HUES6 (cell line): ENCODE measurements around the gene PPP1CA.
A peak's percentile ranks its signal among the peaks of the same experiment; 100 is the strongest.
"Not testable (repeated sequence)": the region's sequence is repeated elsewhere in the genome, so short reads cannot be mapped to it uniquely, and the experiment has no call there.

Experiments
- H3K27ac ChIP-seq: 2 replicates; pipeline ENCODE4 v1.7.0; 2013; ENCODE audit warnings: low read depth, mild to moderate bottlenecking, low read length, inconsistent platforms
- H3K27me3 ChIP-seq: 2 replicates; pipeline ENCODE4 v1.6.1; 2013; ENCODE audit warnings: low read length; ENCODE audit not compliant: control insufficient read depth, insufficient read depth
- H3K36me3 ChIP-seq: 2 replicates; pipeline ENCODE4 v1.6.1; 2013; ENCODE audit warnings: low read length; ENCODE audit not compliant: control insufficient read depth, insufficient read depth
- H3K4me1 ChIP-seq: 2 replicates; pipeline ENCODE4 v1.6.1; 2013; ENCODE audit warnings: low read length; ENCODE audit not compliant: control insufficient read depth, insufficient read depth
- H3K4me3 ChIP-seq: 2 replicates; pipeline ENCODE4 v1.5.1; 2013; ENCODE audit warnings: low read depth, low read length
- H3K9ac ChIP-seq: one replicate; pipeline ENCODE4 v1.6.1; 2013; ENCODE audit warnings: mild to moderate bottlenecking, low read length
- H3K9me3 ChIP-seq: 2 replicates; pipeline ENCODE4 v1.6.1; 2013; ENCODE audit warnings: low read depth, low read length; ENCODE audit not compliant: control insufficient read depth, insufficient read depth

The PPP1CA gene

GRCh38 chr11:67405688-67406339 lies 4.2 kb upstream of the PPP1CA start:
- H3K27ac ChIP-seq: no peak overlapping the region
- H3K36me3 ChIP-seq: no peaks in the 10 kb centered on the region
- no peak overlapping the region for H3K4me3 ChIP-seq
- H3K27me3 ChIP-seq: no peaks in the 10 kb centered on the region
- H3K9me3 ChIP-seq: no peaks in the 10 kb centered on the region
- H3K9ac ChIP-seq: no peak overlapping the region
- peaks cover 17% of the 10 kb centered on the region for H3K4me1 ChIP-seq

- Histone ChIP-seq H3K36me3 (peaks cover 4% of the 10 kb centered on the region; the same call in 1 of the 2 replicates), H3K4me1 (peaks cover 17% of the 10 kb centered on the region), H3K27me3 (no peaks in the 10 kb centered on the region), H3K27ac (no peak overlapping the region), H3K9ac (no peak overlapping the region), H3K9me3 (no peaks in the 10 kb centered on the region), H3K4me3 (no peak overlapping the region)
These were observed 3.5 kb upstream of the PPP1CA start for GRCh38 chr11:67405196-67405567.

GRCh38 chr11:67404515-67405195 lies 3.0 kb upstream of the PPP1CA start:
- H3K9me3 ChIP-seq: no peaks in the 10 kb centered on the region
- H3K4me3 ChIP-seq: no peak overlapping the region
- no peaks in the 10 kb centered on the region for H3K27me3 ChIP-seq
- H3K36me3 ChIP-seq: peaks cover 7% of the 10 kb centered on the region; the same call in 1 of the 2 replicates
- no peak overlapping the region for H3K9ac ChIP-seq
- H3K27ac ChIP-seq: no peak overlapping the region
- H3K4me1 ChIP-seq: peaks cover 15% of the 10 kb centered on the region

- peaks cover 15% of the 10 kb centered on the region for H3K4me1 ChIP-seq
- H3K27ac ChIP-seq: not testable (repeated sequence)
These were observed 1.4 kb upstream of the PPP1CA start for GRCh38 chr11:67403085-67403484.

GRCh38 chr11:67402192-67402839 lies 658 bp upstream of the PPP1CA start:
- not testable (repeated sequence) for H3K9me3 ChIP-seq, H3K9ac ChIP-seq, H3K27me3 ChIP-seq
- Histone ChIP-seq H3K4me3 (peak overlapping the region; percentile 33), H3K4me1 (peaks cover 20% of the 10 kb centered on the region), H3K27ac (peak overlapping the region; percentile 59; the same call in 1 of the 2 replicates), H3K36me3 (peaks cover 30% of the 10 kb centered on the region)

More at GRCh38 chr11:67403085-67403484, 1.4 kb upstream of the PPP1CA start:
- H3K27me3 ChIP-seq, H3K4me3 ChIP-seq, H3K9me3 ChIP-seq, H3K9ac ChIP-seq: not testable (repeated sequence)
- peaks cover 23% of the 10 kb centered on the region for H3K36me3 ChIP-seq

GRCh38 chr11:67400942-67401494 lies 640 bp downstream of the PPP1CA start:
- H3K4me3 ChIP-seq: peak overlapping the region; percentile 85
- H3K9me3 ChIP-seq: no peaks in the 10 kb centered on the region
- H3K27me3 ChIP-seq: no peaks in the 10 kb centered on the region
- H3K4me1 ChIP-seq: peaks cover 30% of the 10 kb centered on the region
- peaks cover 37% of the 10 kb centered on the region for H3K36me3 ChIP-seq
- H3K27ac ChIP-seq: peak overlapping the region; percentile 89
- peak overlapping the region; percentile 90 for H3K9ac ChIP-seq

GRCh38 chr11:67400251-67400941 lies 1.3 kb downstream of the PPP1CA start:
- Histone ChIP-seq H3K36me3 (peaks cover 42% of the 10 kb centered on the region), H3K9ac (peak overlapping the region; percentile 90), H3K9me3 (no peaks in the 10 kb centered on the region), H3K4me1 (peaks cover 32% of the 10 kb centered on the region), H3K27ac (no peak overlapping the region; the same call in 1 of the 2 replicates), H3K27me3 (no peaks in the 10 kb centered on the region), H3K4me3 (peak overlapping the region; percentile 85)

- H3K9me3 ChIP-seq: no peaks in the 10 kb centered on the region
- H3K9ac ChIP-seq: no peak overlapping the region
- H3K36me3 ChIP-seq: peaks cover 50% of the 10 kb centered on the region
- peaks cover 32% of the 10 kb centered on the region for H3K4me1 ChIP-seq
- H3K27ac ChIP-seq: no peak overlapping the region
- H3K27me3 ChIP-seq: no peaks in the 10 kb centered on the region
- H3K4me3 ChIP-seq: no peak overlapping the region
These were observed 2.7 kb downstream of the PPP1CA start for GRCh38 chr11:67398661-67399563.

GRCh38 chr11:67397986-67398660 lies 3.5 kb downstream of the PPP1CA start:
- no peak overlapping the region for H3K27ac ChIP-seq
- H3K27me3 ChIP-seq: no peaks in the 10 kb centered on the region
- H3K9ac ChIP-seq: no peak overlapping the region
- no peaks in the 10 kb centered on the region for H3K9me3 ChIP-seq
- no peak overlapping the region for H3K4me3 ChIP-seq
- peaks cover 32% of the 10 kb centered on the region for H3K4me1 ChIP-seq
- H3K36me3 ChIP-seq: peaks cover 55% of the 10 kb centered on the region
